HG03103 (cell line): ENCODE measurements around the gene NSD1.

Source experiments
- ATAC-seq: cut with Tn5 transposase; IDR thresholded peaks from one replicate; pipeline ENCODE4 v1.9.1; 2021; ENCODE audit warnings: low read depth; ENCODE audit not compliant: unreplicated experiment

Gene NSD1

GRCh38 chr5:177315411-177315810 is 181.8 kb downstream of the NSD1 start:
- no peak for ATAC-seq

GRCh38 chr5:177316005-177316404 is 182.4 kb downstream of the NSD1 start:
- no peak for ATAC-seq

- no peak for ATAC-seq
These were observed 184.4 kb downstream of the NSD1 start for GRCh38 chr5:177317959-177318377.

GRCh38 chr5:177319913-177320588 is 186.5 kb downstream of the NSD1 start:
- no peak for ATAC-seq

GRCh38 chr5:177320879-177321278 is 187.3 kb downstream of the NSD1 start:
- ATAC-seq, result no peak

GRCh38 chr5:177325868-177326381 is 192.4 kb downstream of the NSD1 start:
- ATAC-seq, result no peak

GRCh38 chr5:177327539-177328522 is 194.3 kb downstream of the NSD1 start:
- ATAC-seq, result no peak

- ATAC-seq, result no peak
These were observed 195.1 kb downstream of the NSD1 start for GRCh38 chr5:177328545-177329231.

- no peak for ATAC-seq
These were observed 196.3 kb downstream of the NSD1 start for GRCh38 chr5:177329883-177330282.

GRCh38 chr5:177330991-177331842 is 197.6 kb downstream of the NSD1 start:
- no peak for ATAC-seq

- ATAC-seq, result no peak
These were observed 198.7 kb downstream of the NSD1 start for GRCh38 chr5:177332031-177332895.

GRCh38 chr5:177332896-177333260 is 199.3 kb downstream of the NSD1 start:
- ATAC-seq, result no peak

- no peak for ATAC-seq
These were observed 200.0 kb downstream of the NSD1 start for GRCh38 chr5:177333420-177334154.

- ATAC-seq, result no peak
These were observed 200.6 kb downstream of the NSD1 start for GRCh38 chr5:177334155-177334551.

GRCh38 chr5:177334781-177335700 is 201.5 kb downstream of the NSD1 start:
- no peak for ATAC-seq

- ATAC-seq, result no peak
These were observed 202.1 kb downstream of the NSD1 start for GRCh38 chr5:177335701-177336065.

- no peak for ATAC-seq
These were observed 202.5 kb downstream of the NSD1 start for GRCh38 chr5:177336112-177336511.
